Uterus (tissue), 4 donors: Measurements from ENCODE around the gene USP34. TPM values are rescaled to one million over a fixed set of nuclear protein-coding genes. Genes with fewer than 3 reads are reported as not detected.

ENCODE experiments used
- DNase-seq, 2 donors: peaks; one replicate each; pipeline ENCODE4 v3.0.0-alpha.2; 2019 to 2020
- H3K27ac ChIP-seq, 2 donors: fragments of 200-600 bp; sonication (generic); 1 replicate in 1 of 2; 2 replicates in 1 of 2; pipeline ENCODE4 v1.5.1; 2016 to 2018
- H3K27me3 ChIP-seq, 2 donors: fragments of 200-600 bp; sonication (generic); one replicate each; pipeline ENCODE4 v1.5.1; 2018 to 2019; ENCODE audit warnings: control low read depth in 1 of 2
- H3K36me3 ChIP-seq, 2 donors: fragments of 200-600 bp; sonication (generic); one replicate each; pipeline ENCODE4 v1.5.1; 2019; ENCODE audit warnings: control low read depth in 1 of 2
- H3K4me1 ChIP-seq, 2 donors: fragments of 200-600 bp; sonication (generic); one replicate each; pipeline ENCODE4 v1.5.1; 2018 to 2019; ENCODE audit warnings: control low read depth in 1 of 2
- H3K4me3 ChIP-seq, 2 donors: fragments of 200-600 bp; sonication (generic); 1 replicate in 1 of 2; 2 replicates in 1 of 2; pipeline ENCODE4 v1.5.1; 2018 to 2019; ENCODE audit warnings: mild to moderate bottlenecking in 1 of 2
- H3K9me3 ChIP-seq, 2 donors: fragments of 200-600 bp; sonication (generic); one replicate each; pipeline ENCODE4 v1.5.1; 2019; ENCODE audit warnings: control low read depth in 1 of 2
- POLR2A ChIP-seq, 2 donors: fragments of 450-650 bp; IDR thresholded peaks; one replicate each; pipeline ENCODE4 v1.6.1; 2016; ENCODE audit warnings: antibody characterized with exemption in 2 of 2, mild to moderate bottlenecking in 1 of 2, moderate library complexity in 1 of 2
- intact Hi-C: fragments of 100-400 bp; cut with DNase I; formaldehyde crosslinking; loops from one replicate; pipeline ENCODE4 v1.15.1; 2023; ENCODE audit warnings: low total_unique reads
- total RNA-seq, 4 donors: library from RNA; depleted of rRNA in 3 of 4; stranded (reverse); fragments of >200 nt in 3 of 4; gene quantifications; one replicate each; pipeline versions ENCODE4 v1.1.0 to v1.2.4, GENCODE V29; 2014 to 2023
- TF ChIP-seq, protein P1 (sequence below), 4 experiments: fragments of 200-600 bp in 2 of 4; fragments of 450-650 bp in 2 of 4; sonication (generic) in 2 of 4; IDR thresholded peaks; one replicate each; pipeline ENCODE4 v1.5.1; 2016 to 2019; ENCODE audit warnings: antibody characterized with exemption in 4 of 4, mild to moderate bottlenecking in 2 of 4, moderate library complexity in 1 of 4
- donor health status: DM: yes; HTN: yes; CAD: no.

Gene USP34
- total RNA-seq, 4 donors from 2014 or later = 93.8 to 246 (median 184) TPM

DNA sequence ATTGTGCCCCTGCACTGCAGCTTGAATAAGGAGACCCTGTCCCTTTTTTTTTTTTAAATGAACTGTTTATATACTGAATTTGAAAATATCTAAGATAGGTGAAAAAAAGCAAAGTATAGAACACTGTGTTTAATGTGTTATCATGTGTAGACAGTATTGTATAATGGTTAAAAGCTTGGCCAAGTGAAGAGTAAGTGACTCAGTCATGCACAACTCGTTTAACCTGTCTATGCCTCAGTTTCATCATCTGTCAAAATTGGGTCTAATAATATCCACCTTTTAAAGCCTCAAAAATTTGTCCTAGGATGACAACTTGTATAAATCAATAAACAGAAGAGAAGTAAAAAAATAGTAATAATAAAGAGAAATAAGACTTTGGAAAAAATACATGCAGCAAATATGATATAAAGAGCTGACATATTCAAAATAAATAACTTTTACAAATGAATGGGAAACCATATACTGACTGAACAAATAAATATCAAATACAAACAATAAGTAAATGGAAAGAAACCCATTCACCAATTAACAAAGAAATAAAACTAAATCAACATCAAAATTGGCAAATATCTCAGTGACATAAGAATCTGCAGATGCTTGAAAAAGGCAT is 195.2 kb downstream of the USP34 start:
- Histone ChIP-seq H3K36me3 (no peaks in the 10 kb centered on the region), H3K27me3 (no peaks in the 10 kb centered on the region), H3K9me3 (no peaks in the 10 kb centered on the region), H3K27ac (no peak overlapping the region), H3K4me1 (no peaks in the 10 kb centered on the region), H3K4me3 (no peak overlapping the region)
- TF ChIP-seq, protein P1, sequence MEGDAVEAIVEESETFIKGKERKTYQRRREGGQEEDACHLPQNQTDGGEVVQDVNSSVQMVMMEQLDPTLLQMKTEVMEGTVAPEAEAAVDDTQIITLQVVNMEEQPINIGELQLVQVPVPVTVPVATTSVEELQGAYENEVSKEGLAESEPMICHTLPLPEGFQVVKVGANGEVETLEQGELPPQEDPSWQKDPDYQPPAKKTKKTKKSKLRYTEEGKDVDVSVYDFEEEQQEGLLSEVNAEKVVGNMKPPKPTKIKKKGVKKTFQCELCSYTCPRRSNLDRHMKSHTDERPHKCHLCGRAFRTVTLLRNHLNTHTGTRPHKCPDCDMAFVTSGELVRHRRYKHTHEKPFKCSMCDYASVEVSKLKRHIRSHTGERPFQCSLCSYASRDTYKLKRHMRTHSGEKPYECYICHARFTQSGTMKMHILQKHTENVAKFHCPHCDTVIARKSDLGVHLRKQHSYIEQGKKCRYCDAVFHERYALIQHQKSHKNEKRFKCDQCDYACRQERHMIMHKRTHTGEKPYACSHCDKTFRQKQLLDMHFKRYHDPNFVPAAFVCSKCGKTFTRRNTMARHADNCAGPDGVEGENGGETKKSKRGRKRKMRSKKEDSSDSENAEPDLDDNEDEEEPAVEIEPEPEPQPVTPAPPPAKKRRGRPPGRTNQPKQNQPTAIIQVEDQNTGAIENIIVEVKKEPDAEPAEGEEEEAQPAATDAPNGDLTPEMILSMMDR (IDR thresholded peaks at IDR 0.05) = no peak
- no peak for TF ChIP-seq POLR2A (IDR thresholded peaks at IDR 0.05)
- intact Hi-C loops = no loop called here
- DNase-seq = no peak

DNA sequence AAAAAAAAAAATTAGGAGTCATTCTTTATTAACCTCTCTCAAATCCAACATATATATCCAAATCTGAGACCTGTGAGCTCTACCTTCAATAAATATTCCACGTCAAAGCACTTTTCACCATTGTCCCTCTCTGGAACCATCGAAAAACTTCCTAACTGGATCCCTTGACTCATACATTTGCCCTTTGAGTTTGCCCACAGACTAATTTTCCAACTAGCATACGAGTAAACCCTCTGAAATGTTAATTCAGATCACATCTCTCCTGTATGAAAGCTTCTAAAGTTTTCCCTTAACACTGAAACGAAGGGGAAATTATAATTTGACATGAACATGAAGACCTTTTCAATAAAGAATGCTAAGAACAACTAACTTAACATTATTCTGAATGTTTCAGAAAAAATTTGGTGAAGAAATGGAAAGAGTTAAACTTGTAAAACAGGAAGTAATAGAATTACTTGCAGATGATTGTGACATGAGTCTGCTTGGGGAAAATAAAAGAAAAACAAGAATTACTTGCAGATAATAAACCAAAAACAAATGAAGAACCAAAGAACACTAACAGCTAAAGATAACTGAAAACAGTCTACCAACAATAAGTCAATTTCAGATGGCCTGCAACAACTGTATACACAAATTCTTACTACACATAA is 198.3 kb downstream of the USP34 start:
- Histone ChIP-seq H3K9me3 (no peaks in the 10 kb centered on the region), H3K4me1 (no peaks in the 10 kb centered on the region), H3K27ac (no peak overlapping the region), H3K36me3 (no peaks in the 10 kb centered on the region), H3K4me3 (no peak overlapping the region), H3K27me3 (no peaks in the 10 kb centered on the region)
- DNase-seq = no peak
- TF ChIP-seq, protein P1 (IDR thresholded peaks at IDR 0.05) = no peak
- no peak for TF ChIP-seq POLR2A (IDR thresholded peaks at IDR 0.05)
- intact Hi-C loops = no loop called here

DNA sequence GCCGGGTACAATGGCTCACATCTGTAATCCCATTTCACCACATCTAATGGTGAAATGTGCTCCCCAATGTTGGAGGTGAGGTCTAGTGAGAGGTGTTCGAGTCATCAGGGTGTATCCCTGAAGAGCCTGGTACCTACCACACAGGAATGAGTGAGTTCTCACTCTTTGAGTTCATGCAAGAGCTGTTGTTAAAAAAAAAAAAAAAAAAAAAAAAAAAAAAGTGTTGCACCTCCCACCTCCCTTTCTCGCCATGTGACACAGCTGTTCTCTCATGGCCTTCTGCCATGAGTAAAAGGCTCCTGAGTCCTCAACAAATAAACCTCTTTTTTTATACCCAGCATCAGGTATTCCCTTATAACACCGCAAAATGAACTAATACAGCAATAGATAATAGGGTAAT is 202.6 kb downstream of the USP34 start:
- Histone ChIP-seq H3K4me1 (no peaks in the 10 kb centered on the region), H3K36me3 (no peaks in the 10 kb centered on the region), H3K27ac (no peak overlapping the region), H3K27me3 (no peaks in the 10 kb centered on the region), H3K9me3 (no peaks in the 10 kb centered on the region), H3K4me3 (no peak overlapping the region)
- no peak for TF ChIP-seq POLR2A (IDR thresholded peaks at IDR 0.05)
- TF ChIP-seq, protein P1 (IDR thresholded peaks at IDR 0.05) = no peak
- intact Hi-C loops = no loop called here
- no peak for DNase-seq

DNA sequence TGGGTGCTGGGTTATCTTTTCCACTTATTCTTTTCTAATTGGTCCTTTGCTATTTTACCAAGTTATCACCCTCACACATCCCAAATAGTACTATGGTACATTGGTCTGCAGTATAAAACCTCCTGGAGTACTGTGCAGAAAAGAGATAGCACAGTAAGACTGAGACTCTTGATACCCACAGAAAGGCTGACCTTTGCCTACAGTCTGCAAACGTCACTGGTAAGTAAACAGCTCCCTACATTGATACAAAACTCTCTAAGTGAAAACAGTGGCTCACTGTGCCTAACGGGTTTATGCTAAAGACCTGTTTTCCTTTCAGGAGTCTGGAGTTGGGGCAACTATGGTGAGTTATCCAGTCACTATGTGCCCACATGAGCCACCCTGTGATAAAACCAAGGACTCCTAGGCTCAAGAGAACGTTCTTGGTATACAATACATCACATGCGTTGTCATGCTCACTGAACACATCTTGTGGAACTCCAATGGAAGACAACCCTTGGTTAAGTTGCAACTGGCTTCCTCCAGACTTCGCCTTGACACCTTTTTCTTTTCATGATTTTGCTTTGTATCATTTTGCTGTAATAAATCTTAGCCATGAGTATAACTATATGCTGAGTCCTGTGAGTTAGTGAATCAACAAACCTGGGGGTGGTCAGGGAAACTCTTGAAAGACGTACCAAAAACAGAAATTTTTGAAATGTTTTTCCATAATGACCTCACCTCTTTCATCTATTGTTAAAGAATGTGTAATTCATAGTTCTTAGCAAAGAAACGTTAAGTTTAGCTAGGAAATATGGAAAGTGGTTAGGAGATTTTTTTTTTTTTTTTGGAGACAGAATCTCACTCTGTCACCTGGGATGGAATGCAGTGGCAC is 204.0 kb downstream of the USP34 start:
- H3K4me1 ChIP-seq = no peaks in the 10 kb centered on the region
- intact Hi-C loops = no loop called here
- no peaks in the 10 kb centered on the region for H3K36me3 ChIP-seq
- H3K4me3 ChIP-seq = no peak overlapping the region
- DNase-seq = no peak
- H3K27me3 ChIP-seq = no peaks in the 10 kb centered on the region
- TF ChIP-seq, protein P1 (IDR thresholded peaks at IDR 0.05) = no peak
- TF ChIP-seq POLR2A (IDR thresholded peaks at IDR 0.05) = no peak
- H3K27ac ChIP-seq = no peak overlapping the region
- H3K9me3 ChIP-seq = no peaks in the 10 kb centered on the region

DNA sequence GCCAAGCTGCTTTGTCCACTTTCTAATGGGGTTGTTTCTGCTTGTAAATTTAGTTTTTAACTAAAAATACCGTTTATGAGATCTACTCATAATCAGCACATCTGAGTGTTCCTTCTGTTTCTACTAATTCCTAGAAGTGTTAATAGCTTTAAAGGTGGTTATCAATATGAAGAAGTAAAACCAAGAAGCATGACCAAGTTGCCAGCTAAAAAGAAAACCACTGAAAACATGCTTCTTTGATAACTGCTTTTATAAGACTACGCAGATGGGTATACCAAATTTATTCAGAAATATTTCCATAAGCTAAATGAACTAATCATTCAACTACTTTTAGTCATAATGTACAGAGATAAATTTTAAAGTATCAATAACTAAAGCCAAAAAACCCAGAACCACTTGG is 207.1 kb downstream of the USP34 start:
- Histone ChIP-seq H3K4me3 (no peak overlapping the region), H3K27me3 (no peaks in the 10 kb centered on the region), H3K4me1 (no peaks in the 10 kb centered on the region), H3K27ac (no peak overlapping the region), H3K36me3 (no peaks in the 10 kb centered on the region), H3K9me3 (no peaks in the 10 kb centered on the region)
- intact Hi-C loops = no loop called here
- no peak for DNase-seq
- TF ChIP-seq, protein P1 (IDR thresholded peaks at IDR 0.05) = no peak
- no peak for TF ChIP-seq POLR2A (IDR thresholded peaks at IDR 0.05)
